ENCODE results near the gene AGPAT1.

- no peak for TF ChIP-seq CTCF (IDR thresholded peaks at IDR 0.05; ENCODE audit: poor library complexity)
- TF ChIP-seq EZH2 (IDR thresholded peaks at IDR 0.05; ENCODE audit: borderline replicate concordance): no peak
These were observed 16.7 kb upstream of the AGPAT1 start, which contains the start of gene GPSM3 for GRCh38 chr6:32192608-32193039.
